Upper lobe of left lung (tissue), 4 donors: ENCODE measurements around the gene MOB3B.

ENCODE experiments used
- CTCF ChIP-seq, 6 experiments: fragments of 450-650 bp in 4 of 6; fragments of 200-600 bp in 2 of 6; sonication (generic) in 2 of 6; IDR thresholded peaks; one replicate each; pipeline ENCODE4 v1.5.1; 2016 to 2019; ENCODE audit warnings: antibody characterized with exemption in 6 of 6
- EP300 ChIP-seq, 4 donors: sonication (generic); formaldehyde crosslinking; IDR thresholded peaks; one replicate each; pipeline ENCODE4 v1.5.1; 2017; ENCODE audit warnings: antibody characterized with exemption in 4 of 4, control low read depth in 2 of 4

GRCh38 chr9:27427272-27427643 is 102.4 kb downstream of the MOB3B start:
- TF ChIP-seq EP300 (IDR thresholded peaks at IDR 0.05) (no peak), CTCF (IDR thresholded peaks at IDR 0.05) (no peak)
